ENCODE results near the gene ZNF557. TPM values are rescaled to one million over a fixed set of nuclear protein-coding genes. Genes with fewer than 3 reads are reported as not detected.
"Not testable (repeated sequence)": the region's sequence is repeated elsewhere in the genome, so short reads cannot be mapped to it uniquely, and the experiment has no call there.

Gene ZNF557
- total and polyA plus RNA-seq, 2 of the 8 experiments (the other 6 are each of a cell fraction or from before 2014, with no cell fraction given): 1.4 to 7.4 TPM

DNA sequence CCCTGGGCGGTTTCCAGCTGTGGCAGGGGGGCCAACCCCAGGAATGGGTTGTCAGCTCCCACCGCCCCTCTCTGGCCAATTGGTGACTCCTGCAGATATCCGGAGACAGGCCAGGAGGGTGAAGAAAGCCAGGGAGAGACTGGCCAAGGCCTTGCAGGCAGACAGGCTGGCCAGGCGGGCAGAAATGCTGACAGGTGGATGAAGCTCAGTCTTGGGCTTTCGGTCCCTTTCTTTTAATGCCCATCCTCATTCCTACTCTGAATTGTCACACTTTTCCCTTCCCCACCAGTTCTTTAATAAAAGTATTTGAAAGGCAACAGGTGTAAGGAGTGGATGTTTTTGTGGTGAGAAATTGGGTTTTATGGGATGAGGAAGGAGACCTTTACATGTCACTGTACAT lies 18.1 kb upstream of the ZNF557 start:
- H2AFZ ChIP-seq (ENCODE audit: low read length); H4K91ac ChIP-seq (replicated peaks; ENCODE audit: insufficient read length, low read length); POLR2A ChIA-PET (ENCODE audit: partially characterized antibody); FAIRE-seq; CTCF ChIA-PET (ENCODE audit: partially characterized antibody); H2BK15ac ChIP-seq (ENCODE audit: low read length); DNase-seq (ENCODE audit: low read depth in 1 of 2, low spot score in 2 of 2); H2BK12ac ChIP-seq (ENCODE audit: low read depth, low read length); H3K23me2 ChIP-seq (ENCODE audit: low read depth, low read length); H2BK20ac ChIP-seq (ENCODE audit: low read length); H3K27me3 ChIP-seq (replicated peaks in 1 of 4; ENCODE audit: control insufficient read depth in 3 of 4, extremely low read depth in 1 of 4, insufficient read depth in 3 of 4, low read length in 3 of 4); H4K20me1 ChIP-seq (replicated peaks in 1 of 2; ENCODE audit: control insufficient read depth in 1 of 2, insufficient read depth in 2 of 2, low read length in 2 of 2); H3K27ac ChIP-seq (ENCODE audit: low read depth, low read length); H3K56ac ChIP-seq (replicated peaks; ENCODE audit: insufficient read length, low read depth, low read length); H3K4ac ChIP-seq (replicated peaks; ENCODE audit: insufficient read length, low read depth, low read length); H2BK5ac ChIP-seq (ENCODE audit: low read depth, low read length); H3K4me1 ChIP-seq (replicated peaks in 1 of 4; ENCODE audit: control insufficient read depth in 3 of 4, insufficient read depth in 4 of 4, low read length in 3 of 4); H3K9me3 ChIP-seq (ENCODE audit: insufficient read depth in 2 of 2, low read depth in 1 of 2, low read length in 1 of 2); H3K36me3 ChIP-seq (ENCODE audit: control insufficient read depth in 2 of 4, insufficient read depth in 4 of 4, low read length in 3 of 4); H3K23ac ChIP-seq (ENCODE audit: insufficient read length); H3K79me2 ChIP-seq (ENCODE audit: control insufficient read depth in 1 of 2, insufficient read depth in 2 of 2, low read length in 2 of 2); H3K14ac ChIP-seq (ENCODE audit: insufficient read length); H4K8ac ChIP-seq (ENCODE audit: extremely low read depth, insufficient read depth, low read length); H3K4me3 ChIP-seq (ENCODE audit: extremely low read depth in 1 of 4, insufficient read depth in 2 of 4, low read depth in 3 of 4, low read length in 4 of 4); H3K9ac ChIP-seq (replicated peaks in 1 of 4; ENCODE audit: extremely low read depth in 1 of 4, low read depth in 3 of 4, low read length in 3 of 4); H2AK5ac ChIP-seq (ENCODE audit: low read depth, low read length); H3K79me1 ChIP-seq (ENCODE audit: low read depth, low read length); H4K5ac ChIP-seq (ENCODE audit: insufficient read length, low read depth, low read length); H2BK120ac ChIP-seq (replicated peaks; ENCODE audit: low read depth, low read length); H3K18ac ChIP-seq (ENCODE audit: extremely low read depth, low read length); H3K4me2 ChIP-seq (ENCODE audit: insufficient read depth in 1 of 2, low read depth in 2 of 2, low read length in 2 of 2): not testable (repeated sequence)
- WGBS, 2 experiments (ENCODE audit: extremely low coverage in 1 of 2, insufficient coverage in 1 of 2, insufficient read length in 1 of 2, insufficient replicate concordance in 2 of 2, low coverage in 1 of 2, low lambda C conversion rate in 2 of 2, missing lambda C conversion rate in 1 of 2): 87% methylated on average over 3 of the region's 5 CpGs; no CpG with 5 or more reads in 1 of the 2 experiments

DNA sequence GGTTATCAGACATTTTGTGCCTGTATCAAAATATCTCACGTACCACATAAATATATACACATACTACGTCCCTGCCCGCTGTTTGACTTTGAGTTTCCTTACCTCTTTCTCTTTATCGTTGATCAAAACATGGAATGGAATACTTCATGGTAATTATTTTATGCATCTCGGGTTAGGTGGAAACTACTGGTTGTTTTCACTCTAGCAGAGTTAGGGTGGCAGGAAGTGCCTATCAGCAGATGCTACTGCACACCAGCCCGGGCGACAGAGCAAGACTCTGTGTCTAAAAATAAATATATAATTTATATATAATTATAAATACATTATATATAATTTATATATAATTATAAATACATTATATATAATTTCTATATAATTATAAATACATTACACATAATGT lies 16.6 kb upstream of the ZNF557 start:
- H4K8ac ChIP-seq (ENCODE audit: extremely low read depth, insufficient read depth, low read length); H4K91ac ChIP-seq (replicated peaks; ENCODE audit: insufficient read length, low read length); H3K79me1 ChIP-seq (ENCODE audit: low read depth, low read length); H3K27me3 ChIP-seq (replicated peaks in 1 of 4; ENCODE audit: control insufficient read depth in 3 of 4, extremely low read depth in 1 of 4, insufficient read depth in 3 of 4, low read length in 3 of 4); H3K4me3 ChIP-seq (ENCODE audit: extremely low read depth in 1 of 4, insufficient read depth in 2 of 4, low read depth in 3 of 4, low read length in 4 of 4); H3K4ac ChIP-seq (replicated peaks; ENCODE audit: insufficient read length, low read depth, low read length); H2BK120ac ChIP-seq (replicated peaks; ENCODE audit: low read depth, low read length); H3K23ac ChIP-seq (ENCODE audit: insufficient read length); H3K27ac ChIP-seq (ENCODE audit: low read depth, low read length); CTCF ChIA-PET (ENCODE audit: partially characterized antibody); POLR2A ChIA-PET (ENCODE audit: partially characterized antibody); H3K9me3 ChIP-seq (ENCODE audit: insufficient read depth in 2 of 2, low read depth in 1 of 2, low read length in 1 of 2); H3K79me2 ChIP-seq (ENCODE audit: control insufficient read depth in 1 of 2, insufficient read depth in 2 of 2, low read length in 2 of 2); H3K56ac ChIP-seq (replicated peaks; ENCODE audit: insufficient read length, low read depth, low read length); FAIRE-seq; H2BK12ac ChIP-seq (ENCODE audit: low read depth, low read length); H2AK5ac ChIP-seq (ENCODE audit: low read depth, low read length); H3K18ac ChIP-seq (ENCODE audit: extremely low read depth, low read length); H3K4me2 ChIP-seq (ENCODE audit: insufficient read depth in 1 of 2, low read depth in 2 of 2, low read length in 2 of 2); H3K23me2 ChIP-seq (ENCODE audit: low read depth, low read length); H3K9ac ChIP-seq (replicated peaks in 1 of 4; ENCODE audit: extremely low read depth in 1 of 4, low read depth in 3 of 4, low read length in 3 of 4); H4K20me1 ChIP-seq (replicated peaks in 1 of 2; ENCODE audit: control insufficient read depth in 1 of 2, insufficient read depth in 2 of 2, low read length in 2 of 2); H2BK5ac ChIP-seq (ENCODE audit: low read depth, low read length); H4K5ac ChIP-seq (ENCODE audit: insufficient read length, low read depth, low read length); DNase-seq (ENCODE audit: low read depth in 1 of 2, low spot score in 2 of 2); H3K36me3 ChIP-seq (ENCODE audit: control insufficient read depth in 2 of 4, insufficient read depth in 4 of 4, low read length in 3 of 4); H3K14ac ChIP-seq (ENCODE audit: insufficient read length); H2AFZ ChIP-seq (ENCODE audit: low read length); H3K4me1 ChIP-seq (replicated peaks in 1 of 4; ENCODE audit: control insufficient read depth in 3 of 4, insufficient read depth in 4 of 4, low read length in 3 of 4); H2BK20ac ChIP-seq (ENCODE audit: low read length); H2BK15ac ChIP-seq (ENCODE audit: low read length): not testable (repeated sequence)
- WGBS, 2 experiments (ENCODE audit: extremely low coverage in 1 of 2, insufficient coverage in 1 of 2, insufficient read length in 1 of 2, insufficient replicate concordance in 2 of 2, low coverage in 1 of 2, low lambda C conversion rate in 2 of 2, missing lambda C conversion rate in 1 of 2): 91% methylated on average over 7 of the region's 7 CpGs; no CpG with 5 or more reads in 1 of the 2 experiments

Measured in H1 (cell line).